Amniotic stem cell (primary cell): ENCODE measurements around the gene SPPL3.

ENCODE experiments used
- DNase-seq: peaks from one replicate; lab custom pipeline; 2025; lab: John Stamatoyannopoulos, UW

SPPL3 gene

DNA sequence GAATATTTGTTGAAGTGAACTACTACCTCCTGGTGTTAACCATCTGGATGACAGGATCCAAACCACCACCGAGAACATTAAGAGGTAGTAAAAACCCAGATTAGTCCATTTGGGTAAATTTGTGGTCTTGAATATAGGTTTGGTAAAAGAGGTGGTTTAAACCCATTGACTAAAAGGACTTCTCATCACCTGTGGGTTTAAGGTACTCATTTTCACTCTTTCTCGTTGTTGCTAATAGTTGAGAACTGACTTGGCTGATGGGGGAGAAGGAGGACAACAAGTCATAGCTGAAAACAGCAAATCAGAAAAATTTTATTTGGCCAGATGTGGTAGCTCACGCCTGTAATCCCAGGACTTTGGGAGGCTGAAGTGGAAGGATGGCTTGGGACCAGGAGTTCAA, 119.4 kb downstream of the SPPL3 start:
- DNase-seq, result no peak

DNA sequence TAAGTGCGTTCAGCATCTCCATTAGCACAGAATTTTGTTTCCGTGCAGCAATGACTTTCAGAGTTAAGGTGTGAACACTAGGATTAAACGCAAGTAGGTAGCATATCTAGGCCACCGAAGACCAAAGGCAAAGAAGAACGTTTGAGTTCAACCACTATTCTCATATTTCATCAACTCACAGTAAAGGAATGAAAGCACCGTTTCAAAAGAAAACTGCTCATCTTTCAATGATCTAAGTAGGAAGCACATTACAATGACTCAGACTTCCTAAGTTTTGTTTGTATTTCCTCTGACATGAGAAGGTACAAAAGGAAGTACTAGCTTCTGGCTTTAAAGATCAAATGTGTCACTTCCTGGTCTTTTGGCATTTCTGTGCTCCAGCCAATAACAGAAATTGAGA, 121.0 kb downstream of the SPPL3 start:
- peak; percentile 5 for DNase-seq

DNA sequence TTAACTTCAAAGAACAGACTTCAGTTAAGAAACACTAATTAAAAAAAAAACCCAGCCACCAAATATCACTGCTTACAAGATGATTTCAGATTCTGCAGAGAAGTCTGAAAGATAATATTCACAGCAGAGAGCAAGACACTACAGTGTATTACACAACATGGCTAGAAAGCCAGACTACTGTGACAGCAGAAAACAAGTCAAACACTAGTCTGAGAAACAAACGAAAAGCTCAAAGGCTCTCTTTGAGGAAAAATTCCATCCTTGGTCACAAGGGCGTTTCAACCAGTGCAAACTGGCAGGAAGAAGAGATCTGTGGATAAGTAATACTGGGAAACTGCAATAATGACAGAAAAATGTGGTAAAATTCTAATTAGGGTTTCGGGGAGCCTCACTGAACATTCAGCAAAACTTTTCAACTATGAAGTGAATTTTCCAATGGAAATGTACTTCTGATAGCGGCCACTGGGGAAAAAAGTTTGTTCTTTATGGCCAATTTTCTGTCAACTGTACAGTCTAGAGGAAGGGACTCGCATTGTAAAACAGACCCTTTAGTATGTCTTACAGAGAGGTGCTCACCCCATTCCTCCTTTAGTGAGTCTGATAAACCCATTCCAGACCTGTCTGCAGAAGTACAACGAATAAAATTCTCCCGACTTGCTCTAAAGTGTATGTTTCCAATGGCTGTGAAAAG, 128.2 kb downstream of the SPPL3 start:
- no peak for DNase-seq

DNA sequence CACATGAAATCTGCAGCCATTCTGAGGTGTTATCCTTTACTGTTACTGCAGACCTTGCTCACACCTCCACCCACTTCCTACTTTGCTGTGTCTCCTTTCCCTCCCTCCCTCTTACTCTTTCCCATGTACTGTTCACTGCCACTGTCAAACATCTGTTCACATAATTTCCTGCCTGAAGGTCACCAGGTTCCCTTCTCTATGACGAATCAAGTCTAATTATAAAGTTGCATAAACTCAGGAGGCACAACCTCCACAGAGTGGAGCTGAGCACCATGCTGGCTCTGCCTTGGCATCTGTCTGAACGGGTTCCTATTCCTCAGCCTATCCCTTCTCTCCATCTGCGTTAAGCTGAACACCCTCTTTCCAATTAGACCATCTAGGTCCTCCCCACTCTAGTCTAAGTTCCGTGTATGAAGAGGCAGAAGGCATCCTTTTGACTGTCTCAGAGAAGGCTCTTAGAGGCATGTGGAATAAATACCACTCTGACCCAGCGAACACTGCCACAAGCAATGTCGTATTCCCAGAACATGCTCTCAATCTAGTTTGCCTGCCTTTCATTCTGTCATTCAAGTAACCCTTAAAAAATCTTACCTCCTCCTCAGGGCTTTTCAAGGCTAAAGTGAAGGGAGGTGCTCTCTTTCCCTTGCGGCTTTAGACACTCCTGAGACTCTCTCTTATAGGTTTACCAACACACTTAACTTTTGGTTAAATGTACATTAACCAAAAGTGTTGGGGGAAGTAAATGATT, 129.8 kb downstream of the SPPL3 start:
- no peak for DNase-seq

DNA sequence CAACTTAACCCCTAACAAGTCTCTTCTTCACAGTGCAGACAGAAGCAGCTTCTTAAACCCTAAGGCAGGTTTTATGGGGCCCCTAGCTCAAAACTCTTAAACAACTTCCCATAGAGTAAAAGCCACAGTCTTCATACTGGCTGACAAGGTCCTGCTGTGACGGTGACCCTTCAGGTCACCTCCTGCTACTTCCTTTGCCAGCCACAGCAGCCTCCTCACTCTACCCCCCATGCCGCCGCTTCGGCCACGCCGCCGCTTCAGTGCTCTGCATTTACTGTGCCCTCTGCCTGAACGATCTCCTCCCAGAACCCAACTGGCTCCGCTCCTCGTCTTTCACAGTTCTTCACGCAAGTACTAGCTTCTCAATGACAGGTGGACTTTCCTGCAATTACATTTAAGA, 133.1 kb downstream of the SPPL3 start:
- DNase-seq, result no peak

DNA sequence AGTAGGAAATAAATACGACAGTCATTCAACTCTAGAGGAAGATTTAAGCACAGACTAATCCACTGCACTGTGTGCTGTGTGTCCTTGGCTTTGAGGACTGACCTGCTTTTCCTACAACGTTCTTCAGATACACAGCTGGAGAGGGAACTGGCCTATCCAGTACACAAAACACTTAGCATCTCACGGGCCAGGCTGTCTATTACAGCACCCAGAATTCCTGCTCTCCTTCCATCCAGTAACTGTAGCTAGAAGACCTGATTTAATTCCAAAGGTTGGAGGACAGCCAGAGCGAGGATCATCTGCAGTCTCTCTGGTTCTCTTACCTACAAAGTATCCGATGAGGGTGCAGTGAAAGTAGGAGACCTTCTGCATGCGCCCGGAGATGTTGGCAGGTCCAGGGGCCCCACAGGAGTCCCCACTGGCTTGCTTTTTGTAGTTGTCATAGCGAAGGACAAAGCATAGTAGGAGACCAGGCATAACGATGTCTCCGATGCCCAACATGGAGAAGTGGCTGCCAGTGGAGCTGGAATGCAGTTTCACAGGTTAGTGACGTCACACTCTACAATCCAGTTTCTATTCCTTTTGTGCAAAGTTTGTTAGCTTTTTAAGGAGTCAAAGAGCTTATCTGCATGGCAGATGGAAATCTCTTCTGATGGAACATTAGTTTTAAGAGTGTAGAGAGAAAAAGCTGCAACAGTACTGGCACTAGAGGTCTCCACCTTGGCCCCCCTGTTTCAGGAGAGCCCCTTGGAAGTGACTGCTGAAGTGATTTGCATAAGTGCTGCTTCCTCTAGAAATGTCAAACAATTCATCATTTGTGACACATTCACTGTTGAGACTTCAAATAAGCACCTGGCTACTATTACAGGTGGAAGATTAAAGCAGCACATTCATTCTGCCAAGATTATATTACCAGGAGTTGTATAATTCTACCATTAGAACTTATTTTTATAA, 136.8 kb downstream of the SPPL3 start:
- DNase-seq, result no peak

DNA sequence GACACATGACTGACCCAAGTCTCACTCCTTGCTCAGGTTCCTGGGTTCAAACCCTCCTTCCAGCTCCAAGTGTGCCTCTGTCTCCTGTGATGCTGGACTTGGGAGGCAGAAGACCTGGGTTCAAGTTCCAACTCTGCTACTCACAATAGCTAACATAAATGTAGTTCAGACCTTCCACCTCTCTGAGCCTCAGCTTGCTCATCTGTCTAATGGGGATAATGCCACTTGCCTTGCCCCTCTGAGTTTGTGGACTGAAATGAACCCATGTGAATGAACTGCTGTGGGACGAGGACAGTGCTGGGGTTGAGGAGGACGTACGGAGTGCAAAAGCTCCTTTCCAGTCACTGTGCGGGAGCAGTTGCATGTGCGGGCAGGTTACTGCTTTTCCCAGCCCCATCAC, 137.6 kb downstream of the SPPL3 start:
- no peak for DNase-seq

DNA sequence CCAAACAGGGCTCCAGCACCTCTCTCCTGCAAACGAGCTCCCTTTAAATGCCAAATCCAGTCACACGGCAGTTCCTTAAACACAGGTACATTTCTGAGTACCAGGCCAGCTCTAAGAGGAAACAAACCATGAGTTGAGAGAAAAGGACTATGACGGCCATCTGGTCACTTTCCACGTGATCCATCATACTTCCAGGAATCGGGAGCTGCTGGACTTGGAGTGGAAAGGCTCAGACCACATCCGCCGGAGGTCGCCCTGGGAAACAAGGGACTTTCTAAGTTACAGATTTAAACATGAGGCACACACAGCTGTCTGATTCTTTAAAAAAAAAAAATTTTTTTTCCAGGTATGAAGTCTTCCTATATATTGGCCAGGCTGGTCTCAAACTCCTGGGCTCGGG, 139.3 kb downstream of the SPPL3 start:
- DNase-seq, result no peak

DNA sequence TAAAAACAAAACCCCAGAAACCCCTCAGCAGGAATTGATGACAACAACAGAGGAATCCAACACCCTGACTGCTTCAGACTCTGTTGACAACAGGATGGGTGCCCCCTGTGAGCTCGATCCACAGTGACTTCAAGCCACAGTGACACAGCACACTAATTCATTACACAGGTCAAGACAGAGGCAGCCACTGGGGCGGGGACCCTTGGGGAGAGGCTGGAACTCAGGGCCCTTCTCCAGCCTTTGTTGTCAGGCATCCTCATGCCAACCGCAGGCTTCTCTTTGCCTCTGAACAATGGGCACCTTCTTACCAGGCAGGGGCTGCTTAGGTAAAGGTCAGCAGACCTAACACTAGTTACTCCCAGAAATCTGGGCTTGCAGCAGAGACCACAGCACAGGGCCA, 140.9 kb downstream of the SPPL3 start:
- no peak for DNase-seq

DNA sequence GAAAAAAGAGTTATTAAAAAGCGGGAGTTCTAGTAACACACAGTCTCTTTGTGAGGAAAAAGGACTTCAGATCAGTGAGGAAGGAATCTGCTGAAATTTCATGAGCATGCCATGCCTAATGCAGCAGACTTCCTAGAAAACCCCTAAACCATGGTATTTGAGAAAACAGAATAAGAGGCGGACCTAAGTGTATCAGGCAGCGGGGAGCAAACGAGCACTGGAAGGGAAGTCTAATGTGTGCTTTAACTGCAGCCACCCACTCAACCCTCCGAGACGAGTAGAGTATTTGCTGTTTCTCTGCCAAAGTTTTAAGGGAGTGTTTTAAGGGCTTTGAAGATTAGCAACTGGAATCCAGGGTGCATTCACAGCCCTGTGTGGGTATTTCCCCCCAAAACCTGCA, 142.1 kb downstream of the SPPL3 start:
- DNase-seq, result no peak

DNA sequence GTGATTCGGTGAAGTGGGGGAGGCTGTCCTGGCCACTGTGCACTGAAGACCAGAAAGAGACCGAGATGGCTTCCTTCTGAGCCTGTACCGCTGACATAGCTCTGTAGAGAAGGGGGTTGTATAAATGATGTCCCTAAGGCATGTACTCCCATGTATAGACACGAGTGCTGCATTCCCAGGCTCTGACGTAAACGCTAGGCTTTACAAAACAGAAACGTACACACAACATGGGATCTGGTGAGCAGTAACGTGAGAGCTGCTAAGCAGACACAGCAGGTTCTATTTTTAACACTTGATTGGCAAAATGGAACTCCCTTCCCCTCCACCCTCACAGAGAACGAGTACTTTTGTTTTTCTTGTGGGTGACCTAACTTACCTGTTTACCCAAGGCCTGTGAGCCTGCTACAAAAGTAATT, 142.6 kb downstream of the SPPL3 start:
- DNase-seq, result peak; percentile 1

DNA sequence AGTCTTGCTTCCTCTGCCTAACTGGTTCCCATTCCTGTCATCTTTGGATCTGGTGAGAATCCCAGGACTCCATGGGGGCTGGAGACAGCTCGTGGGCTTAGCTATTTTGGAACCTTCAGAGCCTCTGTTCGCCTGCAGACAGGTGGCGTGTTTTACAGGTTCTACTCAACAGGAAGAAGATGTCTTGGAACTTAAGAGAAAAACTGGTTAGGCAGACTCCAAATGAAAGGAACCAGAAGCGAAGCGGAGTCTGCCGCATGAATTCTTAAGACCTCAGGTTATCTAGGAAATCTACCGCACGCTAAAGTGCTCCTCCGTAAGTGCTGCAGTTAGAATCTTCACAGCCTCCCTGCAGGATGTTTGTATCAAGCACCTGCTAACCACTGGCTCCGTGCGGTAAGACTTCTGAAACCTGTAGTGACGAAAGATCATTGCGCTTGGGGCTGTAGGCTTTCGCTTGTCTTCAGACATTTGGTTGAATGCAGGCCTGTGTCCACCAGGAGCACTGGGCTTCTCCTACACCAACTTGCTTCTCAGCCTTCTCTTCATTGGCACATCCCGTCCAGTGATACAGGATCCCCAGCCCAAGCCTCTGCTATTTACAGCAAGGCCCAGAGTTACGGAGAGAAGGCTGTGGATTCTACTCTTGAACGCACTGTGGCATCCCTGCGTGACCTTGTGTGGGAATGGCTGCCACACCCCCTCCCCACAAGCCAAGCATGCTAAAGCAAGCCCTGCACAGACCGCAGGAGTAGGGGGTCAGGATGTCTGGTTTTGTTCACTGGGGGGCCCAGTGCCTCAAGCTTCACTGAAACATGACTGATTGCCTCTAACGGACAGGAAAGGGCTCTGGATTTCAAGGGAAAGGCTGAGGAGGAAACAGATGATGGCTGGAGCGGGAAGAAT, 143.6 kb downstream of the SPPL3 start:
- DNase-seq, result no peak

DNA sequence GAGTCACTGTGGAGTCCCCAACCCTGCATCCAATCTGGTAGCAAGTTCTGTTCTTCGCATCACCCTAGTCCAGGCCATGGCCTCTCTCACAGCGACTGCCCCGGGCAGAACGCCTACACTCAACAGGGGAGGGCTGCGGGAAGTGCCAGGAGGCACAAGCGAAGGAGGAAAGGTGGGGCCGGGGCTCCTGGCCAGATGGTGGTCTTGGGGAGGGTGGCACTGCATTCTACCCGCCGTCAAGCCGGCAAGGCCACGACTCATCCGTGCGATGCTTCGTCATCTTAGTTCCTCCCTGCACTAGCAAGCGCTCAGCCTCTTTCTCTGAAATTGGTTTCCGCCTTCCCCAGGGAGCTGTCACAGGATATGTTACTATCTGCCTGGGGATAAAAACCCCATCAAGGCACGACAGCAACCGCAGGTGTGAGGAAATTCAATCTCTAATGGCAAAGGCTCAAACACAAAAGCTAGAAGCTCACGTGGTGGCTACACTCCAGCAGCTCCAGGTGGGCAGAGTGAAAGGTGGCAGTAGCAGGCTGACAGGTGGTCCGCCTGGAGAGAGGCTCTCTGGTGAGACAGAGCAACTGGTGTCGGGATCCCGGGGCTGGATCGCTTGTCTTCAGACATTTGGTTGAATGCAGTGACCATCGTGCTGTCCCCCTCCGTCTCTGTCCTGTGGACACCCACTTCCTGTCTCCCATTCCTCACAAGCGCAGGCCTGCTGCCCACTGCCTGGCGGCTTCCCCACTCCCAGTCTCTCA, 144.4 kb downstream of the SPPL3 start:
- DNase-seq, result no peak

DNA sequence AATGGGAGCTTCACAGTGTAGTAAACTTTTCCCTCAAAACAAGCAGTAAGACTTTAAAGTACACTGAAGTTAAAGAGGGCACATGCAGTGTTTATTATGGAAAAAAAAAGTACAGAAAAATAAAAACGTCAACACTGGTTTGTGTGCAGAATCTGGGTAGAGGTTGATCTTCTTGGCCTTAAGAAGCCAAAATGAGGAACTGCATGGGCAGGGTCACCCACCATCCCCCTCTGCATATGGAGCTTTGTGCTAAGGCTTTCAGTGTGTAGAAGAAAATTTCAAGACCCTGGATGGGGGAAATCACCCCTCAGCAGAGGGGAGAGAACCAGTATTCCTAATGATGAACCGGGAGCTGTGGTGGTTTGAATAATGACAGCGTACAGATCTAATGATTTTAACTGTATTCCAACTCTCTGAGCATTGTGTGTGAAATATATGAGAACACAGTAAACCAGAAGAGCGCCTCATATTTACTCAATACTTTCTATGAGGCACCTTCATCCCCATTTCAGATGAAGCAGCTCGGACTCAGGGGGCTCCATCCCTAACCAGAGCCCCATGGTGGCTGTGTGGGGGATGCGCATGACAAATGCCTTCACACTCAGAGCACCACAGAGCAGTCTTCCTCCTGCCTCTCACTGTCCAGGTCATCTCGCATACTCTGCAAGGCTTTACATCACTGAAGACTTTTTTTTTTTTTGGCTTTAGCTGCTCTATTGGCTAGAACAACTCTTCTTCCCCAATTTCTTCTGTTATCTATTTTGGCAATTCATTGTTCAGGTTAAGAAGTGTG, 145.2 kb downstream of the SPPL3 start:
- DNase-seq, result no peak

DNA sequence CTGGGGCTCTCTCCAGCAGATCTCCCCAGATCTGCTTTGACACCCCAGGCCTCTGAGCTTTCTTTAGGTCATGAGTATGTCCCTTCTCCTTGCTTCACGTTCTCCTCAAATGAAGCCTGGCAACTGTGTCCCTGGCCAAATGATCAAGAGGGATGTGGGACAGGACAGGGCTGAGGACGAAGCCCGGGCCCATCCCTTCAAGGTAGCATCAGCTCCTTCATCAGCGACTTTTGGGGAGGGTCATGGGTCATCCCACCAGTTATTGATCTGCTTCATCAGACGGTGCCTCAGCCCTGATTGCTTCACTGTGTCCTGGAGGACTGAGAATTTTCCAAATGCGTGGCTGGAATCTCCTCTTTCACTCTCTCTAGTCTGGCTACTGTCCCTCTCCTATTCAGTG, 146.2 kb downstream of the SPPL3 start:
- no peak for DNase-seq

DNA sequence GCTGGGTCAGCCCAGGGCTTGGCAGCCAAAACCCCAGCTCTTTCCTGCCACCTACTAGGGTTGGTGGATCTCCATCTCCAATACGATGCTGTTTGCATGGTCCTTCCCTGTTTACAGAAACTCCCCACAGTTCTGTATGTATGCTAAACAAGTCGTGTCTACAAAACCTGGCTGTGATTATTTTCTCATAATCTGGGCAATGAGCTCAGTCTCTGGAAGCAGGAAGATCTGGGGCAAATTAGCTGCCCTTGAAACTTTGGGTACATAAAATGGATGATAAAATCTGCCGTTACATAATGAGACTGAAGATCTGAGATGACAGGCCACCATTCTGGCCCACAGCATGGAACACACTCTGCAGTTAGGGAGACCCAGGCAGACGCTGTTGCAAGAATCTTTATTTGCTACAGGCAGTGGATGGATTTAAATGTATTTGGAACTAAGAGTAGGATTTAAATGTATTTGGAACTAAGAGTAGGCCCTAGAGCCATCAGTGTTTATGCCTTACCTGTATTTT, 146.9 kb downstream of the SPPL3 start:
- DNase-seq, result no peak

DNA sequence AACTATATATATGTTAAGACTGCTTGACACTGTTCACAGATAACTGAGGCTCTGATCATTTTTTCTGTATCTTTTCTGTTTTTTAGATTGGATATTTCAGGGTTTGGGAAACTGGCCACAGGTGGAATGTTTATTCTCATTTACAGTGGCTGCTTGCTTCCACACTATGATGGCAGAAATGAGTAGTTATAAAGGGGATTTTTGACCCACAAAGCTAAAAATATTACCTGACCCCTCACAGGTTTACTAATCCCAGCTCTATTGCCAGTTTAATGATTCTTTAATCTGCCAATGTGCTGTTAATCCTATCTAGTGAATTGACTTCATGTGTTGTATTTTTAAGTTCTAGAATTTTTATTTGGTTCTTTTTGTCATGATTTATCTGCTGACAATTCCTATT, 148.9 kb downstream of the SPPL3 start:
- DNase-seq, result no peak

DNA sequence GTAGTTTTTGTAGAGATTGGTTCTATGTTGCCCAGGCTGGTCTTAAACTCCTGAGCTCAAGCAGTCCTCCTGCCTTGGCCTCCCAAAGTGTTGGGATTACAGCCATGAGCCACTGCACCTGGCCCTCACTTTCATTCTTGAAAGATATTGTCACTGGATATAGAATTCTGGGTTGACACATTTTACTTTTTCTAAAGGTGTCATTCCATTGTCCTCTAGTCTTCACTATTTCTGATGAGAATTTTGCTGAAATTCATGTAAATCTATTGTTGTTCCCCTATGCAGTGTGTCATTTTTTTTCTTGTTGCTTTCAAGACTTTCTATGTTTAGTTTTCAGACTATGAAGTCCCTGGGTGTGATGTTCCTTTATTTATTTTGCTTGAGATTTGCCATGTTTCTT, 149.4 kb downstream of the SPPL3 start:
- no peak for DNase-seq

DNA sequence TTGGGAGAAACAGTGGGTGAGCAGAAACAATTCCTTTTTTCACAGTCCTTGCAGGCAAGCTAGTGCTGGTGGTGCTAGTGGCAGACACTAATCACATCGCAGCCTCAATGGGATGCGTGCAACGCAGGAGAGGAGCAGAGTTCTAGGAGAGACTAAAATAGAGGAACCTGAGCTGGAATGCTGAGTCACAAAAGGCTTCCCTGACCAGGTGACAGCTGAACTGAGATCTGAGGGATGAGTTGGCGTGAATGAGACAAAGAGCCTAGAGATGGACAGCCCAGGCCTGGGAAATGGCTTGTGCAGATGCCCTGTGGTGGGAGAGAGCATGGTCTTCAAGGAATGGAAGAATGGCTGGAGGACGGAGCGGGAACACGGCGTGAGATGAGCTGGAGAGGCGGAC, 152.8 kb downstream of the SPPL3 start:
- no peak for DNase-seq

DNA sequence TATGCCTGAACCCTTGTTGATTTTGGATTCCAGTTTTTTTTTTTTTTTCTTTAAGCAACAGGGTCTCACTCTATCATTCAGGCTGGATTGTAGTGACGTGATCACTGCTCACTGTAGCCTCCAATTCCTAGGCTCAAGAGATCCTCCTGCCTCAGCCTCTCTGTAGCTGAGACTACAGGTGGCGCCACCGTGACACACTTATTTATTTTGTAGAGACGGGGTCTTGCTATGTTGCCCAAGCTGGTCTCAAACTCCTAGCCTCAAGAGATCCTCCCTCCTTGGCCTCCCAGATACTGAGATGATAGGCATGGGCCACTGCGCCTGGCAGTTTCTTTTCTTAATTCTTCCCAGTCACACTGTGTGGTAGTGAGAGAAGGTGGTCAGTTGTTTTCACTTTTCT, 153.4 kb downstream of the SPPL3 start:
- DNase-seq, result no peak
